ENCODE measurements around the gene OPN3.
A peak's percentile ranks its signal among the peaks of the same experiment; 100 is the strongest.

OPN3 gene

GRCh38 chr1:241586905-241587512 is 53.2 kb downstream of the OPN3 start:
- 88% methylated on average over 14 of the region's 14 CpGs for WGBS
- H3K23ac ChIP-seq (ENCODE audit: low read length in 2 of 2), result no peak overlapping the region

GRCh38 chr1:241582921-241583321 is 57.2 kb downstream of the OPN3 start:
- H3K4me3 ChIP-seq (ENCODE audit: insufficient read depth in 1 of 2, low read depth in 1 of 2, low read length in 2 of 2), result no peak overlapping the region
- no peak overlapping the region for H3K4me2 ChIP-seq (ENCODE audit: low read length, poor library complexity, severe bottlenecking)
- DNase-seq, result no peak

More at GRCh38 chr1:241586905-241587512, 53.2 kb downstream of the OPN3 start:
- no peak overlapping the region for H2BK5ac ChIP-seq (ENCODE audit: low read depth, low read length, poor library complexity, severe bottlenecking)
- H3K27me3 ChIP-seq (ENCODE audit: control insufficient read depth in 1 of 2, insufficient read depth in 1 of 2, low read length in 2 of 2), result no peaks in the 10 kb centered on the region
- no peak overlapping the region for H2BK12ac ChIP-seq (ENCODE audit: low read length in 2 of 2)
- no peak overlapping the region for H3K4me3 ChIP-seq (ENCODE audit: insufficient read depth in 1 of 2, low read depth in 1 of 2, low read length in 2 of 2)
- no peak overlapping the region for H3K18ac ChIP-seq (ENCODE audit: low read depth in 1 of 2, low read length in 2 of 2)
- H4K91ac ChIP-seq (ENCODE audit: low read length), result no peak overlapping the region
- no peak overlapping the region for H2BK120ac ChIP-seq (ENCODE audit: low read depth, low read length)
- H3K4ac ChIP-seq (ENCODE audit: low read depth in 1 of 2, low read length in 2 of 2), result no peak overlapping the region
- no peak for DNase-seq
- H3K9ac ChIP-seq (ENCODE audit: low read length), result no peak overlapping the region
- no peak overlapping the region for H4K8ac ChIP-seq (ENCODE audit: low read length)
- no peaks in the 10 kb centered on the region for H3K79me1 ChIP-seq (replicated peaks; ENCODE audit: low read length, poor library complexity, severe bottlenecking)
- H3K14ac ChIP-seq (ENCODE audit: low read length in 2 of 2), result no peak overlapping the region
- no peaks in the 10 kb centered on the region for H3K9me3 ChIP-seq (ENCODE audit: control insufficient read depth, low read length)
- H2AFZ ChIP-seq (ENCODE audit: low read depth, low read length), result no peak overlapping the region
- H3K4me2 ChIP-seq (ENCODE audit: low read length, poor library complexity, severe bottlenecking), result no peak overlapping the region
- H3K4me1 ChIP-seq (ENCODE audit: control insufficient read depth, insufficient read depth, low read depth, low read length), result peaks cover 2% of the 10 kb centered on the region
- peaks cover 0 to 5% of the 10 kb centered on the region in 2 experiments for H3K36me3 ChIP-seq (ENCODE audit: control insufficient read depth in 1 of 2, insufficient read depth in 2 of 2, low read depth in 1 of 2, low read length in 2 of 2)
- no peak overlapping the region for H3K27ac ChIP-seq (ENCODE audit: low read length, poor library complexity, severe bottlenecking)
- H2BK15ac ChIP-seq (ENCODE audit: low read depth, poor library complexity, severe bottlenecking), result no peak overlapping the region
- no peak overlapping the region for H2AK5ac ChIP-seq (ENCODE audit: low read length, severe bottlenecking)

GRCh38 chr1:241579434-241579833 is 60.7 kb downstream of the OPN3 start:
- Histone ChIP-seq H3K4me3 (ENCODE audit: insufficient read depth in 1 of 2, low read depth in 1 of 2, low read length in 2 of 2) (no peak overlapping the region), H3K79me1 (replicated peaks; ENCODE audit: low read length, poor library complexity, severe bottlenecking) (no peaks in the 10 kb centered on the region), H2BK12ac (ENCODE audit: low read length in 2 of 2) (no peak overlapping the region), H3K9ac (ENCODE audit: low read length) (no peak overlapping the region), H3K4me2 (ENCODE audit: low read length, poor library complexity, severe bottlenecking) (no peak overlapping the region), H3K14ac (ENCODE audit: low read length in 2 of 2) (peak overlapping the region in 1 of 2 experiments; percentile 48), H3K18ac (ENCODE audit: low read depth in 1 of 2, low read length in 2 of 2) (no peak overlapping the region), H2AFZ (ENCODE audit: low read depth, low read length) (no peak overlapping the region), H2AK5ac (ENCODE audit: low read length, severe bottlenecking) (no peak overlapping the region), H3K9me3 (ENCODE audit: control insufficient read depth, low read length) (peaks cover 12% of the 10 kb centered on the region), H4K8ac (ENCODE audit: low read length) (no peak overlapping the region), H2BK5ac (ENCODE audit: low read depth, low read length, poor library complexity, severe bottlenecking) (no peak overlapping the region), H4K91ac (ENCODE audit: low read length) (no peak overlapping the region), H3K4ac (ENCODE audit: low read depth in 1 of 2, low read length in 2 of 2) (no peak overlapping the region), H3K27me3 (ENCODE audit: control insufficient read depth in 1 of 2, insufficient read depth in 1 of 2, low read length in 2 of 2) (no peaks in the 10 kb centered on the region), H2BK15ac (ENCODE audit: low read depth, poor library complexity, severe bottlenecking) (no peak overlapping the region), H3K23ac (ENCODE audit: low read length in 2 of 2) (no peak overlapping the region), H2BK120ac (ENCODE audit: low read depth, low read length) (no peak overlapping the region), H3K36me3 (ENCODE audit: control insufficient read depth in 1 of 2, insufficient read depth in 2 of 2, low read depth in 1 of 2, low read length in 2 of 2) (peaks cover 0 to 13% of the 10 kb centered on the region in 2 experiments), H3K4me1 (ENCODE audit: control insufficient read depth, insufficient read depth, low read depth, low read length) (no peaks in the 10 kb centered on the region), H3K27ac (ENCODE audit: low read length, poor library complexity, severe bottlenecking) (no peak overlapping the region)
- WGBS, result 54% methylated on average over 4 of the region's 4 CpGs
- DNase-seq, result no peak

More at GRCh38 chr1:241582921-241583321, 57.2 kb downstream of the OPN3 start:
- Histone ChIP-seq H3K79me1 (replicated peaks; ENCODE audit: low read length, poor library complexity, severe bottlenecking) (no peaks in the 10 kb centered on the region), H2BK120ac (ENCODE audit: low read depth, low read length) (no peak overlapping the region), H4K91ac (ENCODE audit: low read length) (no peak overlapping the region), H3K27ac (ENCODE audit: low read length, poor library complexity, severe bottlenecking) (no peak overlapping the region), H2AK5ac (ENCODE audit: low read length, severe bottlenecking) (no peak overlapping the region), H3K14ac (ENCODE audit: low read length in 2 of 2) (peak overlapping the region in 1 of 2 experiments; percentile 38), H3K4me1 (ENCODE audit: control insufficient read depth, insufficient read depth, low read depth, low read length) (no peaks in the 10 kb centered on the region), H3K36me3 (ENCODE audit: control insufficient read depth in 1 of 2, insufficient read depth in 2 of 2, low read depth in 1 of 2, low read length in 2 of 2) (peaks cover 0 to 14% of the 10 kb centered on the region in 2 experiments), H3K27me3 (ENCODE audit: control insufficient read depth in 1 of 2, insufficient read depth in 1 of 2, low read length in 2 of 2) (no peaks in the 10 kb centered on the region), H2AFZ (ENCODE audit: low read depth, low read length) (no peak overlapping the region), H4K8ac (ENCODE audit: low read length) (no peak overlapping the region), H3K4ac (ENCODE audit: low read depth in 1 of 2, low read length in 2 of 2) (no peak overlapping the region), H3K9ac (ENCODE audit: low read length) (no peak overlapping the region), H3K18ac (ENCODE audit: low read depth in 1 of 2, low read length in 2 of 2) (no peak overlapping the region), H2BK15ac (ENCODE audit: low read depth, poor library complexity, severe bottlenecking) (no peak overlapping the region), H2BK5ac (ENCODE audit: low read depth, low read length, poor library complexity, severe bottlenecking) (no peak overlapping the region), H3K23ac (ENCODE audit: low read length in 2 of 2) (no peak overlapping the region), H2BK12ac (ENCODE audit: low read length in 2 of 2) (no peak overlapping the region), H3K9me3 (ENCODE audit: control insufficient read depth, low read length) (no peaks in the 10 kb centered on the region)
- WGBS, result 95% methylated on average over 1 of the region's 1 CpG

GRCh38 chr1:241574154-241574553 is 66.0 kb downstream of the OPN3 start:
- Histone ChIP-seq H3K4me2 (ENCODE audit: low read length, poor library complexity, severe bottlenecking) (no peak overlapping the region), H3K9ac (ENCODE audit: low read length) (no peak overlapping the region), H2BK15ac (ENCODE audit: low read depth, poor library complexity, severe bottlenecking) (no peak overlapping the region)

More at GRCh38 chr1:241574154-241574553, 66.0 kb downstream of the OPN3 start:
- no peaks in the 10 kb centered on the region for H3K4me1 ChIP-seq (ENCODE audit: control insufficient read depth, insufficient read depth, low read depth, low read length)
- peaks cover 0 to 5% of the 10 kb centered on the region in 2 experiments for H3K36me3 ChIP-seq (ENCODE audit: control insufficient read depth in 1 of 2, insufficient read depth in 2 of 2, low read depth in 1 of 2, low read length in 2 of 2)
- no peak overlapping the region for H3K27ac ChIP-seq (ENCODE audit: low read length, poor library complexity, severe bottlenecking)
- DNase-seq, result no peak
- no peaks in the 10 kb centered on the region for H3K27me3 ChIP-seq (ENCODE audit: control insufficient read depth in 1 of 2, insufficient read depth in 1 of 2, low read length in 2 of 2)
- no peak overlapping the region for H3K23ac ChIP-seq (ENCODE audit: low read length in 2 of 2)
- no peak overlapping the region for H4K91ac ChIP-seq (ENCODE audit: low read length)
- no peak overlapping the region for H3K4me3 ChIP-seq (ENCODE audit: insufficient read depth in 1 of 2, low read depth in 1 of 2, low read length in 2 of 2)
- H4K8ac ChIP-seq (ENCODE audit: low read length), result no peak overlapping the region
- peaks cover 12% of the 10 kb centered on the region for H3K9me3 ChIP-seq (ENCODE audit: control insufficient read depth, low read length)
- H2AK5ac ChIP-seq (ENCODE audit: low read length, severe bottlenecking), result no peak overlapping the region
- H2BK12ac ChIP-seq (ENCODE audit: low read length in 2 of 2), result no peak overlapping the region
- H3K18ac ChIP-seq (ENCODE audit: low read depth in 1 of 2, low read length in 2 of 2), result no peak overlapping the region
- H2BK5ac ChIP-seq (ENCODE audit: low read depth, low read length, poor library complexity, severe bottlenecking), result no peak overlapping the region
- H3K4ac ChIP-seq (ENCODE audit: low read depth in 1 of 2, low read length in 2 of 2), result no peak overlapping the region
- H3K14ac ChIP-seq (ENCODE audit: low read length in 2 of 2), result no peak overlapping the region
- no peak overlapping the region for H2BK120ac ChIP-seq (ENCODE audit: low read depth, low read length)
- no peak overlapping the region for H2AFZ ChIP-seq (ENCODE audit: low read depth, low read length)
- H3K79me1 ChIP-seq (replicated peaks; ENCODE audit: low read length, poor library complexity, severe bottlenecking), result no peaks in the 10 kb centered on the region

Data from mesenchymal stem cell (in vitro differentiated cells and primary cell).